ENCODE data around the gene HSPB9. TPM values are rescaled to one million over a fixed set of nuclear protein-coding genes. Genes with fewer than 3 reads are reported as not detected.

HSPB9 gene
- total and polyA plus RNA-seq, 2 of the 8 experiments (the other 6 are each of a cell fraction or from before 2014, with no cell fraction given): 0.27 to 0.30 TPM

DNA sequence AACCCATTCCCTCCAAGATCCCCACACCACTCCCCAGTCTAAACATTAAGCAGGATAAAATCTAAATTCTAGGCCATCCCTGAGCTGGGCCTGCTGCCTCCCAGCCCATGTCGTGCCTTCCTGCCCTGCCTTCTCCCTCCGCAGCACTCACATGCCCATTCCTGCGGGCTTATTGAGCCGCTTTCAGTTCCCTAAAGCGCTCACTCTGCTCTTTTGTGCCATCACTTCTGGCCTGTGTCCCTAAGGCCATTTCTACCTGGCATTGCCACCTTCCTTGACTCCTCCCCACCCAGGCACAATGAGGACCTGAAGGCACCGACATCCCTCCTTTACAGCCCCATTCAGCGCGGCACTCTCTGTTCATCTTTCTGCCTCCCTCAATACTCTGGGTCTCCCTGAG lies 45.2 kb downstream of the HSPB9 start:
- FAIRE-seq (no peak), DNase-seq (ENCODE audit: low read depth in 1 of 2, low spot score in 2 of 2) (no peak)
- Histone ChIP-seq H3K18ac (ENCODE audit: extremely low read depth, low read length) (no peak overlapping the region), H3K4me1 (replicated peaks in 1 of 4; ENCODE audit: control insufficient read depth in 3 of 4, insufficient read depth in 4 of 4, low read length in 3 of 4) (no peaks in the 10 kb centered on the region; a peak in 2 of 7 replicates), H4K20me1 (replicated peaks in 1 of 2; ENCODE audit: control insufficient read depth in 1 of 2, insufficient read depth in 2 of 2, low read length in 2 of 2) (no peaks in the 10 kb centered on the region), H3K23me2 (ENCODE audit: low read depth, low read length) (no peaks in the 10 kb centered on the region), H4K8ac (ENCODE audit: extremely low read depth, insufficient read depth, low read length) (no peak overlapping the region), H2AFZ (ENCODE audit: low read length) (no peak overlapping the region), H2BK20ac (ENCODE audit: low read length) (no peak overlapping the region), H3K36me3 (ENCODE audit: control insufficient read depth in 2 of 4, insufficient read depth in 4 of 4, low read length in 3 of 4) (no peaks in the 10 kb centered on the region), H4K5ac (ENCODE audit: insufficient read length, low read depth, low read length) (no peak overlapping the region), H2AK5ac (ENCODE audit: low read depth, low read length) (no peak overlapping the region), H3K14ac (ENCODE audit: insufficient read length) (no peak overlapping the region), H3K23ac (ENCODE audit: insufficient read length) (no peak overlapping the region), H3K79me1 (ENCODE audit: low read depth, low read length) (no peaks in the 10 kb centered on the region), H2BK120ac (replicated peaks; ENCODE audit: low read depth, low read length) (no peak overlapping the region), H2BK5ac (ENCODE audit: low read depth, low read length) (no peak overlapping the region), H3K9ac (replicated peaks in 1 of 4; ENCODE audit: extremely low read depth in 1 of 4, low read depth in 3 of 4, low read length in 3 of 4) (no peak overlapping the region), H3K27ac (ENCODE audit: low read depth, low read length) (no peak overlapping the region), H3K56ac (replicated peaks; ENCODE audit: insufficient read length, low read depth, low read length) (no peak overlapping the region), H3K4me3 (ENCODE audit: extremely low read depth in 1 of 4, insufficient read depth in 2 of 4, low read depth in 3 of 4, low read length in 4 of 4) (no peak overlapping the region), H3K27me3 (replicated peaks in 1 of 4; ENCODE audit: control insufficient read depth in 3 of 4, extremely low read depth in 1 of 4, insufficient read depth in 3 of 4, low read length in 3 of 4) (no peaks in the 10 kb centered on the region), H4K91ac (replicated peaks; ENCODE audit: insufficient read length, low read length) (no peak overlapping the region), H2BK15ac (ENCODE audit: low read length) (no peak overlapping the region), H3K4me2 (ENCODE audit: insufficient read depth in 1 of 2, low read depth in 2 of 2, low read length in 2 of 2) (no peak overlapping the region), H3K9me3 (ENCODE audit: insufficient read depth in 2 of 2, low read depth in 1 of 2, low read length in 1 of 2) (no peaks in the 10 kb centered on the region), H3K4ac (replicated peaks; ENCODE audit: insufficient read length, low read depth, low read length) (no peak overlapping the region), H3K79me2 (ENCODE audit: control insufficient read depth in 1 of 2, insufficient read depth in 2 of 2, low read length in 2 of 2) (no peaks in the 10 kb centered on the region), H2BK12ac (ENCODE audit: low read depth, low read length) (peak overlapping the region; percentile 27; the same call in 1 of the 2 replicates)
- ChIA-PET POLR2A (ENCODE audit: partially characterized antibody) (interaction anchor here (0.7 kb wide), 1 partner anchor 36 kb away, joined by 3 read pairs; no protein-coding TSS in a partner anchor), CTCF (ENCODE audit: partially characterized antibody) (interaction anchor here (0.8 to 3.9 kb wide), 7 partner anchors 10 to 101 kb away, joined by 3 to 21 read pairs (median 4); partner anchors contain the start of genes KAT2A and KCNH4)
- WGBS, 2 experiments (ENCODE audit: extremely low coverage in 1 of 2, insufficient coverage in 1 of 2, insufficient read length in 1 of 2, insufficient replicate concordance in 2 of 2, low coverage in 1 of 2, low lambda C conversion rate in 2 of 2, missing lambda C conversion rate in 1 of 2): 93% methylated on average over 8 of the region's 8 CpGs; no CpG with 5 or more reads in 1 of the 2 experiments
- TF ChIP-seq GTF2F1 (IDR thresholded peaks at IDR 0.05; ENCODE audit: borderline replicate concordance, low read depth, low read length) (no peak), EZH2 (IDR thresholded peaks at IDR 0.05; ENCODE audit: low read depth, low read length, severe bottlenecking) (no peak), SRF (IDR thresholded peaks at IDR 0.05; ENCODE audit: low read depth, low read length) (no peak), EP300 (IDR thresholded peaks at IDR 0.05; ENCODE audit: borderline replicate concordance in 1 of 2, low read depth in 2 of 2, low read length in 2 of 2) (no peak), CBX8 (IDR thresholded peaks at IDR 0.05; ENCODE audit: borderline replicate concordance, low read depth, low read length) (no peak), CBX5 (IDR thresholded peaks at IDR 0.05; ENCODE audit: low read depth, low read length) (no peak), SAP30 (IDR thresholded peaks at IDR 0.05; ENCODE audit: insufficient read depth, insufficient replicate concordance, low read length) (no peak), KDM1A (IDR thresholded peaks at IDR 0.05; ENCODE audit: borderline replicate concordance, low read length) (no peak)
- TF ChIP-seq, protein P1, sequence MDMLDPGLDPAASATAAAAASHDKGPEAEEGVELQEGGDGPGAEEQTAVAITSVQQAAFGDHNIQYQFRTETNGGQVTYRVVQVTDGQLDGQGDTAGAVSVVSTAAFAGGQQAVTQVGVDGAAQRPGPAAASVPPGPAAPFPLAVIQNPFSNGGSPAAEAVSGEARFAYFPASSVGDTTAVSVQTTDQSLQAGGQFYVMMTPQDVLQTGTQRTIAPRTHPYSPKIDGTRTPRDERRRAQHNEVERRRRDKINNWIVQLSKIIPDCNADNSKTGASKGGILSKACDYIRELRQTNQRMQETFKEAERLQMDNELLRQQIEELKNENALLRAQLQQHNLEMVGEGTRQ (IDR thresholded peaks at IDR 0.05; ENCODE audit: low read length): no peak

Measured in H1 (cell line).